ENCODE data around the gene MTHFS.
A peak's percentile ranks its signal among the peaks of the same experiment; 100 is the strongest.
"Not testable (repeated sequence)": the region's sequence is repeated elsewhere in the genome, so short reads cannot be mapped to it uniquely, and the experiment has no call there.

The MTHFS gene

GRCh38 chr15:79896634-79897379 is at the start of gene MTHFS:
MTHFS (minus strand) TSS chr15:79897014; CDS start chr15:79896988, 26 bp downstream.
- TF ChIP-seq CTCF (conservative IDR thresholded peaks at IDR 0.05; ENCODE audit: low read depth, low read length) = peak; percentile 43
- H3K4me3 ChIP-seq (ENCODE audit: low read depth, low read length) = peak within 1 kb of the TSS; percentile 89
- DNase-seq (ENCODE audit: low read depth) = peak; percentile 77

DNA sequence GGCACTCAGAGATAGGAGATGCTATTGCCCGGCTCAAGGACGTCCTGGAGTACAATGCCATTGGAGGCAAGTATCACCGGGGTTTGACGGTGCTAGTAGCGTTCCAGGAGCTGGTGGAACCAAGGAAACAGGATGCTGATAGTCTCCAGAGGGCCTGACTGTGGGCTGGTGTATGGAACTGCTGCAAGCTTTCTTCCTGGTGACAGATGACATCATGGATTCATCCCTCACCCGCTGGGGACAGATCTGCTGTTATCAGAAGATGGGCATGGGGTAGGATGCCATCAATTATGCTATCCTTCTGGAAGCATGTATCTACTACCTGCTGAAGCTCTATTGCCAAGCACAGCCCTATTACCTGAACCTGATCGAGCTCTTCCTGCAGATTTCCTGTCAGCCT is 47.8 kb upstream of the MTHFS start:
- TF ChIP-seq CTCF (conservative IDR thresholded peaks at IDR 0.05; ENCODE audit: low read depth, low read length) = no peak
- no peak for DNase-seq (ENCODE audit: low read depth)
- H3K4me3 ChIP-seq (ENCODE audit: low read depth, low read length) = no peak overlapping the region

GRCh38 chr15:79943820-79944219 is 47.0 kb upstream of the MTHFS start:
- TF ChIP-seq CTCF (conservative IDR thresholded peaks at IDR 0.05; ENCODE audit: low read depth, low read length) = no peak
- DNase-seq (ENCODE audit: low read depth) = peak; percentile 68
- no peak overlapping the region for H3K4me3 ChIP-seq (ENCODE audit: low read depth, low read length)

DNA sequence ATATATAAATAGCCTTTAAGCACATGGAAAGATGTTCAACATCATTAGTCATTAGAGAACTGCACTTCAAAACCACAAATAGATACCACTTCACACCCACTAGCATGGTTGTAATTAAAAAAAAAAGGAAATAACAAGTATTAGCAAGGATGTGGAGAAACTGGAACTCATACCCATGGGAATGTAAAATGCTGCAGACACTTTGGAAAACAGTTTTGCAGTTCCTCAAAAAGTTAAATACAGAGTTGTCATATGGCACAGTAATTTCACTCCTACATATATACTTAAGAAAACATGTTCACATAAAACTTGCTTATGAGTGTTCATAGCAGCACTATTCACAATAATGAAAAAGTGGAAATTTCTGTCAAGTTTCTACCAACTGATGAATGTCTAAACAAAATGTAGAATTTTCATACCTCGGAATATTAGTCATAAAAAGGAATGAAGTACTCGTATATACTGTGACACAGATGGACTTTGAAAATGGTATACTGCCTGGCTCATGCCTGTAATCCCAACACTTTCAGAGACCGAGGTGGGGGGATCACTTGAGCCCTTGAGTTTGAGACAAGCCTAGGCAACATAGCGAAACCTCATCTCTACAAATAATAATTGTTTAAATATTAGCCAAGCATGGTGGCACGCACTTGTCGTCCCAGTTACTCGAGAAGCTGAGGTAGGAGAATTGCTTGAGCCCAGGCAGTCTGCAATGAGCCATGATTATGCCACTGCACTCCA is 46.1 kb upstream of the MTHFS start:
- no peak for TF ChIP-seq CTCF (conservative IDR thresholded peaks at IDR 0.05; ENCODE audit: low read depth, low read length)
- DNase-seq (ENCODE audit: low read depth) = peak; percentile 66
- no peak overlapping the region for H3K4me3 ChIP-seq (ENCODE audit: low read depth, low read length)

DNA sequence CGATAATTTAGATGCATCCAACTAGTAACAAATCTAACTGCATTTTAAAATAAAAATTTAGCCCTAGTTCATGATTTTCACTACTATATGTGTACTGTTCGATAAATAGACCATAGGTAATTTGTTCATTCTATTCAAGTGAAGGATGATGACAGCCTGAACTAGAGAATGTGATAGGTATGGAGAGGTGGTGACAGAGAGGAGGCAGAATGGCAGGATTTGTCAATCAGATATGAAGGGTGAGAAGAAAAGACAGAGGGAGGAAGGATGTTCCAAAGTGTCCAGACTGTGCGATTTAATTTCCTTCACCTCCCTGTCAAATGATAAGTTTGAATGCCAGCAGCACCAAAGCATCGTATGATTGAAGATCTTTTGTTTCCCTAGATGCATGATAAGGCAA is 42.6 kb upstream of the MTHFS start:
- H3K4me3 ChIP-seq (ENCODE audit: low read depth, low read length) = no peak overlapping the region
- no peak for DNase-seq (ENCODE audit: low read depth)
- TF ChIP-seq CTCF (conservative IDR thresholded peaks at IDR 0.05; ENCODE audit: low read depth, low read length) = no peak

GRCh38 chr15:79938143-79938542 is 41.3 kb upstream of the MTHFS start:
- no peak for TF ChIP-seq CTCF (conservative IDR thresholded peaks at IDR 0.05; ENCODE audit: low read depth, low read length)
- no peak for DNase-seq (ENCODE audit: low read depth)

DNA sequence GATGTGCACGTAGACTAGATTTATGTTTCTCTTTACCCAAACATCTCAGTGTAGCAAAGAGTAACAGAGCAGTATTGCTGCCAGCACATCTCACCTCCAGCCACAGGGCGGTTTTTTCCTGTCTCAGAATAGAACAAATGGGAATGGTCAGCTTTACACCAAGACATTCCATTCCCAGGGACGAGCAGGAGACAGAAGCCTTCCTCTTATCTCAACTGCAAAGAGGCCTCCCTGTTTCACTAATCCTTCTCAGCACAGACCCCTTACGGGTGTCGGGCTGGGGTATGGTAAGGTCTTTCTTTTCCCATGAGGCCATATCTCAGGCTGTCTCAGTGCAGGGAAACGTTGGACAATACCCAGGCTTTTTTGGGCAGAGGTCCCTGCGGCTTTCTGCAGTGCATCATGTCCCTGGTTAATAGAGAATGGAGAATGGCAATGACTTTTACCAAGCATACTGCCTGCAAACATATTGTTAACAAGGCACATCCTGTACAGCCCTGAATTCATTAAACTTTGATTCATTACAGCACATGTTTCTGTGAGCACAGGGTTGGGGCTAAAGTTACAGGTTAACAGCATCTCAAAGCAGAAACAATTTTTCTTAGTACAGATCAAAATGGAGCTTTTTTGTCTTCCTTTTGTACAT is 38.9 kb upstream of the MTHFS start:
- not testable (repeated sequence) for H3K4me3 ChIP-seq (ENCODE audit: low read depth, low read length); DNase-seq (ENCODE audit: low read depth)

More at GRCh38 chr15:79938143-79938542, 41.3 kb upstream of the MTHFS start:
- no peak overlapping the region for H3K4me3 ChIP-seq (ENCODE audit: low read depth, low read length)

All from choroid plexus epithelial cell (primary cell).